ENCODE data around the gene MEF2D.

The MEF2D gene

GRCh38 chr1:156424806-156425432, 75.7 kb downstream of the MEF2D start:
- no peak for TF ChIP-seq CREB1 (IDR thresholded peaks at IDR 0.05; ENCODE audit: low read depth)
- TF ChIP-seq RAD21 (IDR thresholded peaks at IDR 0.05; ENCODE audit: low read depth): no peak
- TF ChIP-seq MAX (IDR thresholded peaks at IDR 0.05): no peak

GRCh38 chr1:156423422-156424352, 76.9 kb downstream of the MEF2D start:
- TF ChIP-seq NFIC (IDR thresholded peaks at IDR 0.05): no peak
- no peak for TF ChIP-seq TAF1 (IDR thresholded peaks at IDR 0.05; ENCODE audit: low read depth)
- no peak for TF ChIP-seq FOXM1 (IDR thresholded peaks at IDR 0.05; ENCODE audit: borderline replicate concordance, low read depth)
- no peak for TF ChIP-seq ZBTB7A (IDR thresholded peaks at IDR 0.05; ENCODE audit: low read depth)
- TF ChIP-seq MAX (IDR thresholded peaks at IDR 0.05): no peak
- no peak for TF ChIP-seq CEBPB (IDR thresholded peaks at IDR 0.05)
- TF ChIP-seq CREB1 (IDR thresholded peaks at IDR 0.05; ENCODE audit: low read depth): no peak
- no peak for TF ChIP-seq EP300 (IDR thresholded peaks at IDR 0.05; ENCODE audit: borderline replicate concordance)
- TF ChIP-seq USF1 (IDR thresholded peaks at IDR 0.05): no peak
- no peak for TF ChIP-seq TEAD4 (IDR thresholded peaks at IDR 0.05)
- no peak for TF ChIP-seq RAD21 (IDR thresholded peaks at IDR 0.05; ENCODE audit: low read depth)
- no peak for TF ChIP-seq TCF12 (IDR thresholded peaks at IDR 0.05; ENCODE audit: low read depth)
- TF ChIP-seq REST (IDR thresholded peaks at IDR 0.05; ENCODE audit: low read depth): no peak
- TF ChIP-seq YY1 (IDR thresholded peaks at IDR 0.05; ENCODE audit: low read depth): no peak
- no peak for TF ChIP-seq EGR1 (IDR thresholded peaks at IDR 0.05)

- TF ChIP-seq REST (IDR thresholded peaks at IDR 0.05; ENCODE audit: low read depth): no peak
- no peak for TF ChIP-seq MAX (IDR thresholded peaks at IDR 0.05)
- no peak for TF ChIP-seq ZBTB7A (IDR thresholded peaks at IDR 0.05; ENCODE audit: low read depth)
- no peak for TF ChIP-seq USF1 (IDR thresholded peaks at IDR 0.05)
- no peak for TF ChIP-seq RAD21 (IDR thresholded peaks at IDR 0.05; ENCODE audit: low read depth)
- TF ChIP-seq EGR1 (IDR thresholded peaks at IDR 0.05): no peak
Observed at GRCh38 chr1:156422602-156423091, 77.9 kb downstream of the MEF2D start.

DNA sequence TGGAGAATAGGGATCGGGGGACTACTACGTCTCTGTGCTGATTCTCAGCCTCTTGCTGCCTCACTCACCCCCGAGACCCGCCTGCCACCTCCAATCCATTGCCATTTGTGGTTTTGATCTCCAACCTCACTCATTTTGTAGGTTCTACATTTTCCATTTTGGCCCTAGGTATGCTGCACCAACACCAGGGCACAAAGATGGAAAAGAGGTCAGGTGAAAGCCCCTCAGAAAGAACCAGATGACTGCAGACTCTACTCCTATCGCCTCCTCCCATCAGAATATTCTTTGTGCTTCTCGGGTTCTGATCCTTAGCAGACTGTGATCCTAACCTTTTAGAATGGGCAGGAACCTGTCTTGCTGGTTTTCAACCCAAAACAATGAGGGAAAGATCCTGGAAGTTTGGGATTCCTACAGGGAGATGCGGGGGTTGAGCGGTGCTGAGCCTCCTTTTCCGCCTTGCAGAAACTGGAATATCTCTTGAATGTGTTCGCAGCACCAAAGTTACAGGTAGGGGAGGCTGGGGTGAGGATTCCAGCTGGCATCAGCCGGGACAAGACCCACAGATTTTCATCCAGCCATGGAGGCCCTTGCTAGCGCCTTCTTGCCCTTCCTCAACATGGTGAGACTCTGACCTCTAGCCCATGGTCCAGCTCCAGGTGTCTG, 78.5 kb downstream of the MEF2D start:
- TF ChIP-seq CEBPB (IDR thresholded peaks at IDR 0.05) (no peak), FOXM1 (IDR thresholded peaks at IDR 0.05; ENCODE audit: borderline replicate concordance, low read depth) (no peak), TCF12 (IDR thresholded peaks at IDR 0.05; ENCODE audit: low read depth) (no peak), MAX (IDR thresholded peaks at IDR 0.05) (no peak), ZBTB7A (IDR thresholded peaks at IDR 0.05; ENCODE audit: low read depth) (no peak), EP300 (IDR thresholded peaks at IDR 0.05; ENCODE audit: borderline replicate concordance) (no peak), USF1 (IDR thresholded peaks at IDR 0.05) (no peak), EGR1 (IDR thresholded peaks at IDR 0.05) (no peak), NFIC (IDR thresholded peaks at IDR 0.05) (no peak), REST (IDR thresholded peaks at IDR 0.05; ENCODE audit: low read depth) (no peak)
